ENCODE measurements around the gene ADGRE1. TPM values are rescaled to one million over a fixed set of nuclear protein-coding genes. Genes with fewer than 3 reads are reported as not detected.

The ADGRE1 gene
- total and polyA plus RNA-seq, 4 donors, result 0.39 to 16.2 (median 1.8) TPM

DNA sequence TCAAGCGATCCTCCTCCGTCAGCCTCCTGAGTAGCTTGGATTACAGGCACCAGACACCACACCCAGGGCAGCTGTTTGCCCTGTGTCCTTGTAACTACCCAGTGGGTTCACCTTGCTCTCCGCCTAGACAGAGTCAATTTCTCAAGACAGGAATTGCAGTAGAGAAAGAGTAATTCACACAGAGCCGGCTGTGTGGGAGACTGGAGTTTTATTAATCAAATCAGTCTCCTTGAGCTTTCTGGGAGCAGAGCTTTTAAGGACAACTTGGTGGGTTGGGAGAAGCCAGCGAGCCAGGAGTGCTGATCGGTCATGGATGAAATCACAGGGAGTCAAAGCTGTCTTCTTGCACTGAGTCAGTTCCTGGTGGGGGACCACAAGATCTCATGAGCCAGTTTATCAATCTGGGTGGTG, 20.6 kb upstream of the ADGRE1 start:
- TF ChIP-seq RXRA (IDR thresholded peaks at IDR 0.05) (no peak), RAD21 (IDR thresholded peaks at IDR 0.05) (no peak), FOXA2 (IDR thresholded peaks at IDR 0.05) (no peak), NR2F2 (IDR thresholded peaks at IDR 0.05) (no peak), SP1 (IDR thresholded peaks at IDR 0.05) (no peak), HNF4A (conservative IDR thresholded peaks at IDR 0.05) (no peak), YY1 (IDR thresholded peaks at IDR 0.05) (no peak), GABPA (IDR thresholded peaks at IDR 0.05 in 1 of 2, conservative IDR thresholded peaks at IDR 0.05 in 1 of 2) (no peak), TAF1 (conservative IDR thresholded peaks at IDR 0.05) (no peak), JUND (IDR thresholded peaks at IDR 0.05) (no peak), HNF4G (IDR thresholded peaks at IDR 0.05) (no peak), FOXA1 (IDR thresholded peaks at IDR 0.05) (no peak), EGR1 (IDR thresholded peaks at IDR 0.05; ENCODE audit: low read depth in 2 of 2) (no peak)
- TF ChIP-seq, protein P1, sequence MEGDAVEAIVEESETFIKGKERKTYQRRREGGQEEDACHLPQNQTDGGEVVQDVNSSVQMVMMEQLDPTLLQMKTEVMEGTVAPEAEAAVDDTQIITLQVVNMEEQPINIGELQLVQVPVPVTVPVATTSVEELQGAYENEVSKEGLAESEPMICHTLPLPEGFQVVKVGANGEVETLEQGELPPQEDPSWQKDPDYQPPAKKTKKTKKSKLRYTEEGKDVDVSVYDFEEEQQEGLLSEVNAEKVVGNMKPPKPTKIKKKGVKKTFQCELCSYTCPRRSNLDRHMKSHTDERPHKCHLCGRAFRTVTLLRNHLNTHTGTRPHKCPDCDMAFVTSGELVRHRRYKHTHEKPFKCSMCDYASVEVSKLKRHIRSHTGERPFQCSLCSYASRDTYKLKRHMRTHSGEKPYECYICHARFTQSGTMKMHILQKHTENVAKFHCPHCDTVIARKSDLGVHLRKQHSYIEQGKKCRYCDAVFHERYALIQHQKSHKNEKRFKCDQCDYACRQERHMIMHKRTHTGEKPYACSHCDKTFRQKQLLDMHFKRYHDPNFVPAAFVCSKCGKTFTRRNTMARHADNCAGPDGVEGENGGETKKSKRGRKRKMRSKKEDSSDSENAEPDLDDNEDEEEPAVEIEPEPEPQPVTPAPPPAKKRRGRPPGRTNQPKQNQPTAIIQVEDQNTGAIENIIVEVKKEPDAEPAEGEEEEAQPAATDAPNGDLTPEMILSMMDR (IDR thresholded peaks at IDR 0.05; ENCODE audit: low read depth, low read length, missing input control), result no peak
- TF ChIP-seq, protein P2, sequence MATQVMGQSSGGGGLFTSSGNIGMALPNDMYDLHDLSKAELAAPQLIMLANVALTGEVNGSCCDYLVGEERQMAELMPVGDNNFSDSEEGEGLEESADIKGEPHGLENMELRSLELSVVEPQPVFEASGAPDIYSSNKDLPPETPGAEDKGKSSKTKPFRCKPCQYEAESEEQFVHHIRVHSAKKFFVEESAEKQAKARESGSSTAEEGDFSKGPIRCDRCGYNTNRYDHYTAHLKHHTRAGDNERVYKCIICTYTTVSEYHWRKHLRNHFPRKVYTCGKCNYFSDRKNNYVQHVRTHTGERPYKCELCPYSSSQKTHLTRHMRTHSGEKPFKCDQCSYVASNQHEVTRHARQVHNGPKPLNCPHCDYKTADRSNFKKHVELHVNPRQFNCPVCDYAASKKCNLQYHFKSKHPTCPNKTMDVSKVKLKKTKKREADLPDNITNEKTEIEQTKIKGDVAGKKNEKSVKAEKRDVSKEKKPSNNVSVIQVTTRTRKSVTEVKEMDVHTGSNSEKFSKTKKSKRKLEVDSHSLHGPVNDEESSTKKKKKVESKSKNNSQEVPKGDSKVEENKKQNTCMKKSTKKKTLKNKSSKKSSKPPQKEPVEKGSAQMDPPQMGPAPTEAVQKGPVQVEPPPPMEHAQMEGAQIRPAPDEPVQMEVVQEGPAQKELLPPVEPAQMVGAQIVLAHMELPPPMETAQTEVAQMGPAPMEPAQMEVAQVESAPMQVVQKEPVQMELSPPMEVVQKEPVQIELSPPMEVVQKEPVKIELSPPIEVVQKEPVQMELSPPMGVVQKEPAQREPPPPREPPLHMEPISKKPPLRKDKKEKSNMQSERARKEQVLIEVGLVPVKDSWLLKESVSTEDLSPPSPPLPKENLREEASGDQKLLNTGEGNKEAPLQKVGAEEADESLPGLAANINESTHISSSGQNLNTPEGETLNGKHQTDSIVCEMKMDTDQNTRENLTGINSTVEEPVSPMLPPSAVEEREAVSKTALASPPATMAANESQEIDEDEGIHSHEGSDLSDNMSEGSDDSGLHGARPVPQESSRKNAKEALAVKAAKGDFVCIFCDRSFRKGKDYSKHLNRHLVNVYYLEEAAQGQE (IDR thresholded peaks at IDR 0.05), result no peak
- TF ChIP-seq, protein P3, sequence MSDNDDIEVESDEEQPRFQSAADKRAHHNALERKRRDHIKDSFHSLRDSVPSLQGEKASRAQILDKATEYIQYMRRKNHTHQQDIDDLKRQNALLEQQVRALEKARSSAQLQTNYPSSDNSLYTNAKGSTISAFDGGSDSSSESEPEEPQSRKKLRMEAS (IDR thresholded peaks at IDR 0.05), result no peak
- TF ChIP-seq, protein P4, sequence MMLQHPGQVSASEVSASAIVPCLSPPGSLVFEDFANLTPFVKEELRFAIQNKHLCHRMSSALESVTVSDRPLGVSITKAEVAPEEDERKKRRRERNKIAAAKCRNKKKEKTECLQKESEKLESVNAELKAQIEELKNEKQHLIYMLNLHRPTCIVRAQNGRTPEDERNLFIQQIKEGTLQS (IDR thresholded peaks at IDR 0.05), result no peak
- TF ChIP-seq, protein P5, sequence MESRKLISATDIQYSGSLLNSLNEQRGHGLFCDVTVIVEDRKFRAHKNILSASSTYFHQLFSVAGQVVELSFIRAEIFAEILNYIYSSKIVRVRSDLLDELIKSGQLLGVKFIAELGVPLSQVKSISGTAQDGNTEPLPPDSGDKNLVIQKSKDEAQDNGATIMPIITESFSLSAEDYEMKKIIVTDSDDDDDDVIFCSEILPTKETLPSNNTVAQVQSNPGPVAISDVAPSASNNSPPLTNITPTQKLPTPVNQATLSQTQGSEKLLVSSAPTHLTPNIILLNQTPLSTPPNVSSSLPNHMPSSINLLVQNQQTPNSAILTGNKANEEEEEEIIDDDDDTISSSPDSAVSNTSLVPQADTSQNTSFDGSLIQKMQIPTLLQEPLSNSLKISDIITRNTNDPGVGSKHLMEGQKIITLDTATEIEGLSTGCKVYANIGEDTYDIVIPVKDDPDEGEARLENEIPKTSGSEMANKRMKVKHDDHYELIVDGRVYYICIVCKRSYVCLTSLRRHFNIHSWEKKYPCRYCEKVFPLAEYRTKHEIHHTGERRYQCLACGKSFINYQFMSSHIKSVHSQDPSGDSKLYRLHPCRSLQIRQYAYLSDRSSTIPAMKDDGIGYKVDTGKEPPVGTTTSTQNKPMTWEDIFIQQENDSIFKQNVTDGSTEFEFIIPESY (IDR thresholded peaks at IDR 0.05), result no peak
- H3K27ac ChIP-seq (ENCODE audit: low read depth in 1 of 2, low read length in 2 of 2), result no peak overlapping the region
- DNase-seq (ENCODE audit: low spot score), result no peak
- peaks cover 0 to 5% (median 0%) of the 10 kb centered on the region in 4 donors for H3K4me1 ChIP-seq (ENCODE audit: control insufficient read depth in 4 of 4, insufficient read depth in 4 of 4, low read length in 3 of 4)
- no peaks in the 10 kb centered on the region for H3K36me3 ChIP-seq (ENCODE audit: control insufficient read depth in 4 of 4, insufficient read depth in 3 of 4, low read depth in 1 of 4, low read length in 3 of 4)
- no peaks in the 10 kb centered on the region for H3K9me3 ChIP-seq (ENCODE audit: control insufficient read depth in 4 of 4, low read length in 3 of 4)
- no peaks in the 10 kb centered on the region for H3K27me3 ChIP-seq (ENCODE audit: control insufficient read depth in 4 of 4, insufficient read depth in 4 of 4, low read length in 3 of 4)
- H3K4me3 ChIP-seq (ENCODE audit: low read depth in 1 of 3, low read length in 3 of 3), result no peak overlapping the region
- H3K9ac ChIP-seq (ENCODE audit: low read depth in 1 of 2, low read length in 2 of 2), result no peak overlapping the region
- WGBS, result 68% methylated on average over 6 of the region's 6 CpGs
